Measurements from ENCODE around the gene VN1R5. TPM values are rescaled to one million over a fixed set of nuclear protein-coding genes. Genes with fewer than 3 reads are reported as not detected.
"Not testable (repeated sequence)": the region's sequence is repeated elsewhere in the genome, so short reads cannot be mapped to it uniquely, and the experiment has no call there.

The VN1R5 gene
- total RNA-seq, 3 donors from 2014 or later, result not detected

- intact Hi-C loops (cut with DNase I; ENCODE audit: low total_unique reads), result no loop called here
- Histone ChIP-seq H3K4me3 (no peak overlapping the region), H3K27ac (no peak overlapping the region), H3K4me1 (peaks cover 0 to 5% of the 10 kb centered on the region in 2 donors), H3K36me3 (no peaks in the 10 kb centered on the region), H3K27me3 (no peaks in the 10 kb centered on the region), H3K9me3 (no peaks in the 10 kb centered on the region)
- TF ChIP-seq POLR2AphosphoS5 (IDR thresholded peaks at IDR 0.05) (no peak), POLR2A (IDR thresholded peaks at IDR 0.05) (no peak)
- TF ChIP-seq, protein P1, sequence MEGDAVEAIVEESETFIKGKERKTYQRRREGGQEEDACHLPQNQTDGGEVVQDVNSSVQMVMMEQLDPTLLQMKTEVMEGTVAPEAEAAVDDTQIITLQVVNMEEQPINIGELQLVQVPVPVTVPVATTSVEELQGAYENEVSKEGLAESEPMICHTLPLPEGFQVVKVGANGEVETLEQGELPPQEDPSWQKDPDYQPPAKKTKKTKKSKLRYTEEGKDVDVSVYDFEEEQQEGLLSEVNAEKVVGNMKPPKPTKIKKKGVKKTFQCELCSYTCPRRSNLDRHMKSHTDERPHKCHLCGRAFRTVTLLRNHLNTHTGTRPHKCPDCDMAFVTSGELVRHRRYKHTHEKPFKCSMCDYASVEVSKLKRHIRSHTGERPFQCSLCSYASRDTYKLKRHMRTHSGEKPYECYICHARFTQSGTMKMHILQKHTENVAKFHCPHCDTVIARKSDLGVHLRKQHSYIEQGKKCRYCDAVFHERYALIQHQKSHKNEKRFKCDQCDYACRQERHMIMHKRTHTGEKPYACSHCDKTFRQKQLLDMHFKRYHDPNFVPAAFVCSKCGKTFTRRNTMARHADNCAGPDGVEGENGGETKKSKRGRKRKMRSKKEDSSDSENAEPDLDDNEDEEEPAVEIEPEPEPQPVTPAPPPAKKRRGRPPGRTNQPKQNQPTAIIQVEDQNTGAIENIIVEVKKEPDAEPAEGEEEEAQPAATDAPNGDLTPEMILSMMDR (IDR thresholded peaks at IDR 0.05), result no peak
- DNase-seq (ENCODE audit: low spot score in 2 of 2), result no peak
These were observed 43.9 kb upstream of the VN1R5 start for GRCh38 chr1:247212012-247212411.

DNA sequence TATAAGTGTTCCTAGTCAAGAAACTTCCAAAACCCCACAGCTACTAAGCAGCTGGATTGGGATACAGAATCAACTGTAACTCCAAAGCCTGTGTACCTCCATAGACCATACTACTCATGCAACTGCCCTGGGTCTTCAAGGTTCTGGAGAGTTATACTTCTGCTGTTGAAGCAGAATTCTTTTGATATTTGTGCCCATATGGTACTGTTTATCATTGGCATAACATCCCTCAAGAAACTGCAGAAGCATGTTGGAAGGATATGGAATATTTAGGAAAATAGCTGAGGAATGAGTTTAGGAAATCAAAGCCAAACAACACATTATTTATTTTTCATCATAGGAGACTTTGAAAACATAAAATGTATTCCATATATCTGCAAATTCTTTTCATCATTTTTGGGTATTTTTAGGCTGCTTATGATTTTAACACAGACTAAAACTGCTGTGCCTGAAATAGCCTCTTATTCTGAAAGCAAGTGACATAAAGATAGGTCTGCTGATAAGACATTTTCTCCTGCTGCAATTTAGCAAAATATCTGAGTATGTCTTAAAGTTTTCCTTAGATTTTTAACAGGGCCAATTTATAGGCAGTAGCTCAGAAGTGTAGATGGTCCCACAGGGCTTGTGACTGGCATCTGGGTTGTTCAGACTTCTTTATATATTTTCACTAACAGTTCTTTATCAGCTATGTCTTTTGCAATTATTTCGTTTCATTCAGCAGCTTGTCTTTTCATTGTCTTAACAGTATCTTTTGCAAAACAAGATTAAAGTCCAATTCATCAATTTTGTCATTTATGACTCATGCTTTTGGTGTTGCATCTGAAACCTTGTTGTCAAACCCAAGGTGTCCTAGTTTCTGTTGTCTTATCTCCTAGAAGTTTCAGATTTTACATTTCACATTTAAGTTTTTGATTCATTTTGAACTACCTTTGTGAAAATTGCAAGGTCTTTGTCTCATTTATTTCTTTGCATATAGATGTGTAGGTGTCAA, 43.0 kb upstream of the VN1R5 start:
- Histone ChIP-seq H3K36me3 (no peaks in the 10 kb centered on the region), H3K27ac (no peak overlapping the region), H3K27me3 (no peaks in the 10 kb centered on the region), H3K4me3 (no peak overlapping the region), H3K4me1 (peaks cover 0 to 5% of the 10 kb centered on the region in 2 donors), H3K9me3 (no peaks in the 10 kb centered on the region)
- no peak for DNase-seq (ENCODE audit: low spot score in 2 of 2)
- TF ChIP-seq POLR2AphosphoS5 (IDR thresholded peaks at IDR 0.05), result no peak
- TF ChIP-seq POLR2A (IDR thresholded peaks at IDR 0.05), result no peak
- TF ChIP-seq, protein P1 (IDR thresholded peaks at IDR 0.05), result no peak
- intact Hi-C loops (cut with DNase I; ENCODE audit: low total_unique reads), result no loop called here

GRCh38 chr1:247216261-247216660, 39.6 kb upstream of the VN1R5 start:
- no peaks in the 10 kb centered on the region for H3K27me3 ChIP-seq
- no peaks in the 10 kb centered on the region for H3K9me3 ChIP-seq
- no peak for DNase-seq (ENCODE audit: low spot score in 2 of 2)
- TF ChIP-seq, protein P1 (IDR thresholded peaks at IDR 0.05), result no peak
- TF ChIP-seq POLR2A (IDR thresholded peaks at IDR 0.05) (no peak), POLR2AphosphoS5 (IDR thresholded peaks at IDR 0.05) (no peak)
- H3K4me1 ChIP-seq, result no peaks in the 10 kb centered on the region
- no peak overlapping the region for H3K27ac ChIP-seq
- no peak overlapping the region for H3K4me3 ChIP-seq
- no peaks in the 10 kb centered on the region for H3K36me3 ChIP-seq
- intact Hi-C loops (cut with DNase I; ENCODE audit: low total_unique reads), result no loop called here

- TF ChIP-seq POLR2AphosphoS5 (IDR thresholded peaks at IDR 0.05) (no peak), POLR2A (IDR thresholded peaks at IDR 0.05) (no peak)
- TF ChIP-seq, protein P1 (IDR thresholded peaks at IDR 0.05), result no peak
These were observed 37.7 kb upstream of the VN1R5 start for GRCh38 chr1:247218121-247218651.

GRCh38 chr1:247220280-247220679, 35.6 kb upstream of the VN1R5 start:
- H3K4me3 ChIP-seq; H3K4me1 ChIP-seq; H3K27ac ChIP-seq; intact Hi-C loops (cut with DNase I; ENCODE audit: low total_unique reads); H3K36me3 ChIP-seq; DNase-seq (ENCODE audit: low spot score in 2 of 2); H3K27me3 ChIP-seq: not testable (repeated sequence)
- H3K9me3 ChIP-seq, result peaks cover 0 to 13% of the 10 kb centered on the region in 2 donors

More at GRCh38 chr1:247218121-247218651, 37.7 kb upstream of the VN1R5 start:
- no peaks in the 10 kb centered on the region for H3K36me3 ChIP-seq
- intact Hi-C loops (cut with DNase I; ENCODE audit: low total_unique reads), result no loop called here
- H3K27me3 ChIP-seq, result no peaks in the 10 kb centered on the region
- H3K27ac ChIP-seq, result no peak overlapping the region
- no peaks in the 10 kb centered on the region for H3K9me3 ChIP-seq
- no peak for DNase-seq (ENCODE audit: low spot score in 2 of 2)
- H3K4me3 ChIP-seq, result no peak overlapping the region
- H3K4me1 ChIP-seq, result no peaks in the 10 kb centered on the region
